H1 (cell line): ENCODE results near the gene EFCAB13. TPM values are rescaled to one million over a fixed set of nuclear protein-coding genes. Genes with fewer than 3 reads are reported as not detected.

ENCODE experiments used
- CTCF ChIA-PET: fragments of 300-600 bp; sonication (Branson Sonifier 250); formaldehyde crosslinking; loops from one replicate; lab custom pipeline; 2021; ENCODE audit not compliant: partially characterized antibody; lab: Charles Lee
- POLR2A ChIA-PET: fragments of 300-600 bp; sonication (Branson Sonifier 250); formaldehyde crosslinking; loops from one replicate; lab custom pipeline; 2021; ENCODE audit warnings: inconsistent platforms; ENCODE audit not compliant: partially characterized antibody; lab: Charles Lee
- DNase-seq, 2 experiments: peaks; one replicate each; pipeline versions ENCODE4 v3.0.0 to v3.0.0-alpha.2; 2010 to 2022; ENCODE audit warnings: low spot score in 2 of 2, low read depth in 1 of 2, mixed read lengths in 1 of 2
- FAIRE-seq: peaks from 2 replicates; lab custom pipeline; 2011; peaks lifted over from hg19 to GRCh38; lab: Jason Lieb, UNC
- H2AFZ ChIP-seq: 2 replicates; pipeline ENCODE4 v1.8.1; 2012; ENCODE audit warnings: low read length, inconsistent platforms
- H2AK5ac ChIP-seq: 2 replicates; pipeline ENCODE4 v1.6.1; 2013; ENCODE audit warnings: low read depth, low read length
- H2BK120ac ChIP-seq: replicated peaks from 2 replicates; pipeline ENCODE3; 2013; ENCODE audit warnings: low read depth, low read length, inconsistent platforms
- H2BK12ac ChIP-seq: 2 replicates; pipeline ENCODE4 v1.6.1; 2013; ENCODE audit warnings: low read depth, low read length
- H2BK15ac ChIP-seq: 2 replicates; pipeline ENCODE4 v1.6.1; 2013; ENCODE audit warnings: low read length
- H2BK20ac ChIP-seq: 2 replicates; pipeline ENCODE4 v1.6.1; 2013; ENCODE audit warnings: low read length
- H2BK5ac ChIP-seq: 2 replicates; pipeline ENCODE4 v1.6.1; 2013; ENCODE audit warnings: low read depth, low read length
- H3K14ac ChIP-seq: 2 replicates; pipeline ENCODE4 v1.6.1; 2013; ENCODE audit warnings: inconsistent platforms; ENCODE audit not compliant: insufficient read length
- H3K18ac ChIP-seq: 2 replicates; pipeline ENCODE4 v1.6.1; 2013; ENCODE audit warnings: low read length; ENCODE audit errors: extremely low read depth
- H3K23ac ChIP-seq: 2 replicates; pipeline ENCODE4 v1.6.1; 2013; ENCODE audit warnings: inconsistent platforms; ENCODE audit not compliant: insufficient read length
- H3K23me2 ChIP-seq: 2 replicates; pipeline ENCODE4 v1.6.1; 2013; ENCODE audit warnings: low read depth, low read length
- H3K27ac ChIP-seq: 2 replicates; pipeline ENCODE4 v1.6.1; 2011; ENCODE audit warnings: low read depth, low read length, inconsistent platforms
- H3K27me3 ChIP-seq, 4 experiments: replicated peaks in 1 of 4; 1 replicate in 1 of 4; 2 replicates in 3 of 4; pipeline versions ENCODE4 v1.6.1 to v1.8.1; 2011 to 2013; ENCODE audit warnings: low read length in 3 of 4, mild to moderate bottlenecking in 3 of 4, inconsistent platforms in 2 of 4, mixed read lengths in 2 of 4, moderate library complexity in 1 of 4; ENCODE audit not compliant: control insufficient read depth in 3 of 4, insufficient read depth in 3 of 4; ENCODE audit errors: extremely low read depth in 1 of 4
- H3K36me3 ChIP-seq, 4 experiments: 2 replicates each; pipeline versions ENCODE4 v1.6.1 to v1.8.1; 2011 to 2013; ENCODE audit warnings: mild to moderate bottlenecking in 4 of 4, low read length in 3 of 4, moderate library complexity in 2 of 4, control low read depth in 1 of 4, inconsistent platforms in 1 of 4; ENCODE audit not compliant: insufficient read depth in 4 of 4, control insufficient read depth in 2 of 4
- H3K4ac ChIP-seq: replicated peaks from 2 replicates; pipeline ENCODE3; 2013; ENCODE audit warnings: low read length, low read depth, mixed read lengths, inconsistent platforms; ENCODE audit not compliant: insufficient read length
- H3K4me1 ChIP-seq, 4 experiments: replicated peaks in 1 of 4; 1 replicate in 1 of 4; 2 replicates in 3 of 4; pipeline versions ENCODE4 v1.6.1 to v1.8.1; 2011 to 2013; ENCODE audit warnings: low read length in 3 of 4, inconsistent platforms in 2 of 4, mixed read lengths in 1 of 4; ENCODE audit not compliant: insufficient read depth in 4 of 4, control insufficient read depth in 3 of 4
- H3K4me2 ChIP-seq, 2 experiments: 2 replicates each; pipeline versions ENCODE4 v1.6.1 to v1.8.1; 2011 to 2013; ENCODE audit warnings: low read depth in 2 of 2, low read length in 2 of 2, control low read depth in 1 of 2, inconsistent platforms in 1 of 2, mild to moderate bottlenecking in 1 of 2; ENCODE audit not compliant: insufficient read depth in 1 of 2
- H3K4me3 ChIP-seq, 4 experiments: fragments of 200-600, 300-600 bp in 1 of 4; sonication (generic), shearing (Covaris generic), sonication (Bioruptor Twin) in 1 of 4; 2 replicates each; pipeline versions ENCODE4 v1.5.1 to v1.8.1; 2011 to 2016; ENCODE audit warnings: low read length in 4 of 4, low read depth in 3 of 4, control low read depth in 2 of 4, inconsistent platforms in 2 of 4, mild to moderate bottlenecking in 2 of 4, mixed read lengths in 1 of 4, moderate library complexity in 1 of 4; ENCODE audit not compliant: insufficient read depth in 2 of 4; ENCODE audit errors: extremely low read depth in 1 of 4
- H3K56ac ChIP-seq: replicated peaks from 2 replicates; pipeline ENCODE3; 2013; ENCODE audit warnings: low read depth, mild to moderate bottlenecking, mixed read lengths, low read length, inconsistent platforms; ENCODE audit not compliant: insufficient read length
- H3K79me1 ChIP-seq: 2 replicates; pipeline ENCODE4 v1.6.1; 2013; ENCODE audit warnings: low read depth, low read length, control low read depth
- H3K79me2 ChIP-seq, 2 experiments: 2 replicates each; pipeline versions ENCODE4 v1.6.1 to v1.8.1; 2012 to 2013; ENCODE audit warnings: low read length in 2 of 2, mild to moderate bottlenecking in 2 of 2, inconsistent platforms in 1 of 2; ENCODE audit not compliant: insufficient read depth in 2 of 2, control insufficient read depth in 1 of 2
- H3K9ac ChIP-seq, 4 experiments: replicated peaks in 1 of 4; 1 replicate in 1 of 4; 2 replicates in 3 of 4; pipeline versions ENCODE4 v1.6.1 to v1.8.1; 2011 to 2013; ENCODE audit warnings: low read depth in 3 of 4, low read length in 3 of 4, control low read depth in 2 of 4, mild to moderate bottlenecking in 2 of 4, moderate library complexity in 2 of 4, inconsistent platforms in 1 of 4; ENCODE audit errors: extremely low read depth in 1 of 4
- H3K9me3 ChIP-seq, 2 experiments: 2 replicates each; pipeline versions ENCODE4 v1.6.1 to v1.8.1; 2012 to 2013; ENCODE audit warnings: mild to moderate bottlenecking in 2 of 2, moderate library complexity in 2 of 2, control low read depth in 1 of 2, inconsistent platforms in 1 of 2, low read depth in 1 of 2, low read length in 1 of 2, mixed read lengths in 1 of 2; ENCODE audit not compliant: insufficient read depth in 2 of 2
- H4K20me1 ChIP-seq, 2 experiments: replicated peaks in 1 of 2; 2 replicates each; pipeline versions ENCODE3 to v1.8.1; 2011 to 2013; ENCODE audit warnings: inconsistent platforms in 2 of 2, low read length in 2 of 2, mild to moderate bottlenecking in 1 of 2; ENCODE audit not compliant: insufficient read depth in 2 of 2, control insufficient read depth in 1 of 2
- H4K5ac ChIP-seq: 2 replicates; pipeline ENCODE4 v1.6.1; 2013; ENCODE audit warnings: low read length, low read depth, mixed read lengths, inconsistent platforms; ENCODE audit not compliant: insufficient read length
- H4K8ac ChIP-seq: 2 replicates; pipeline ENCODE4 v1.8.0; 2013; ENCODE audit warnings: mild to moderate bottlenecking, moderate library complexity, low read length, inconsistent platforms; ENCODE audit not compliant: insufficient read depth; ENCODE audit errors: extremely low read depth
- H4K91ac ChIP-seq: replicated peaks from 2 replicates; pipeline ENCODE3; 2013; ENCODE audit warnings: low read length, mixed read lengths, inconsistent platforms; ENCODE audit not compliant: insufficient read length
- FOSL1 ChIP-seq: IDR thresholded peaks from 2 replicates; pipeline ENCODE4 v1.6.1; 2011; ENCODE audit warnings: mild to moderate bottlenecking, low read depth, low read length, moderate library complexity; ENCODE audit not compliant: insufficient read depth
- POU5F1 ChIP-seq: IDR thresholded peaks from 2 replicates; pipeline ENCODE4 v1.6.1; 2011; ENCODE audit warnings: low read depth, mild to moderate bottlenecking, low read length, moderate library complexity
- RBBP5 ChIP-seq: IDR thresholded peaks from 2 replicates; pipeline ENCODE4 v1.7.1; 2012; ENCODE audit warnings: low read depth, mild to moderate bottlenecking, inconsistent platforms, low read length, moderate library complexity, borderline replicate concordance
- WGBS, 2 experiments: shearing (Covaris generic) in 1 of 2; methylation state at CpG; one replicate each; pipeline versions ENCODE4 v1.1.6 to v1.1.7; 2013 to 2015; ENCODE audit warnings: low lambda C conversion rate in 2 of 2, mixed read lengths in 2 of 2, inconsistent platforms in 1 of 2, low coverage in 1 of 2, missing lambda C conversion rate in 1 of 2; ENCODE audit not compliant: insufficient replicate concordance in 2 of 2, insufficient coverage in 1 of 2, insufficient read length in 1 of 2; ENCODE audit errors: extremely low coverage in 1 of 2, missing lambda C conversion rate in 1 of 2; 5-methylcytosine and 5-hydroxymethylcytosine counted together
- polyA plus RNA-seq, 7 experiments: library from polyadenylated mRNA; depleted of rRNA in 3 of 7; stranded (reverse) in 5 of 7; unstranded in 2 of 7; fragments of >200 nt in 5 of 7; fragments of 200-250 nt in 2 of 7; gene quantifications; 1 replicate in 5 of 7; 2 replicates in 1 of 7; 4 replicates in 1 of 7; pipeline versions ENCODE4 v1.2.1 to v1.2.3, GENCODE V29; 2011 to 2013; ENCODE audit warnings: missing spikeins in 2 of 7, mixed read lengths in 2 of 7
- total RNA-seq: library from RNA; stranded (reverse); fragmentation: NEBNext Ultra II Directional; extraction: Animal tissue kit (Norgen Biotek cat#: 25700); gene quantifications from 2 replicates; pipeline ENCODE4 v1.2.1, GENCODE V29; 2021
- TF ChIP-seq, protein P1 (sequence below), 3 experiments: IDR thresholded peaks; 1 replicate in 2 of 3; 2 replicates in 1 of 3; pipeline versions ENCODE4 v1.5.1 to v1.6.1; 2011; ENCODE audit warnings: low read length in 3 of 3, mild to moderate bottlenecking in 3 of 3, inconsistent platforms in 2 of 3, low read depth in 1 of 3, moderate library complexity in 1 of 3; ENCODE audit not compliant: insufficient read depth in 1 of 3; ENCODE audit errors: control extremely low read depth in 1 of 3

EFCAB13 gene
- total and polyA plus RNA-seq, 2 of the 8 experiments (the other 6 are each of a cell fraction or from before 2014, with no cell fraction given) = 0.12 to 2.0 TPM

DNA sequence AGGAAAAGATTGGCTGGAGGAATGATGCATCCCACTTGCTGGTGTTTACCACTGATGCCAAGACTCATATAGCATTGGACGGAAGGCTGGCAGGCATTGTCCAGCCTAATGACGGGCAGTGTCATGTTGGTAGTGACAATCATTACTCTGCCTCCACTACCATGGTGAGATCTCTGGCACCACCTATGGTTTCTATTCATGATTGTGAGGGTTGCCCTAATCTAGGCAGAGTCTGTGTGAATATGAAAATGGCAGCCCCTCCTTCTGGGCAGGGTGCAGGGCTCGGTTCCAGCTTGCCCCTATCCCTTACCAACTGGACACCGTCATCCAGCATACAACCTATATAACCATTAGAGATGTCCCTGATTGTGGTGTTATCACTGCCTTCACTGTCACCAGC, 36.7 kb upstream of the EFCAB13 start:
- Histone ChIP-seq H3K4ac (no peak overlapping the region), H4K8ac (no peak overlapping the region), H4K20me1 (no peaks in the 10 kb centered on the region), H4K91ac (no peak overlapping the region), H4K5ac (no peak overlapping the region), H3K79me1 (0 out of 2 replicates have a peak, but pooled peaks cover 2% of the 10 kb centered on the region), H3K4me2 (no peak overlapping the region), H3K27me3 (peaks cover 0 to 2% (median 0%) of the 10 kb centered on the region in 4 experiments; a peak in 1 of 7 replicates), H3K14ac (no peak overlapping the region), H2BK12ac (no peak overlapping the region), H3K27ac (no peak overlapping the region), H3K23ac (no peak overlapping the region), H2BK5ac (no peak overlapping the region), H3K79me2 (no peaks in the 10 kb centered on the region), H3K56ac (no peak overlapping the region), H3K4me3 (no peak overlapping the region), H2AFZ (no peak overlapping the region), H3K9ac (no peak overlapping the region), H3K23me2 (no peaks in the 10 kb centered on the region), H3K36me3 (no peaks in the 10 kb centered on the region), H2BK20ac (no peak overlapping the region), H3K9me3 (no peaks in the 10 kb centered on the region), H2AK5ac (no peak overlapping the region), H3K4me1 (no peaks in the 10 kb centered on the region; a peak in 1 of 7 replicates), H2BK120ac (no peak overlapping the region), H3K18ac (no peak overlapping the region), H2BK15ac (no peak overlapping the region)
- FAIRE-seq (no peak), DNase-seq (no peak)
- POLR2A ChIA-PET = no interaction called here
- CTCF ChIA-PET = interaction anchor here (1.1 to 1.3 kb wide), 2 partner anchors 23 to 58 kb away, joined by 3 read pairs; no protein-coding TSS in a partner anchor
- 89% methylated on average over 4 of the region's 4 CpGs; no CpG with 5 or more reads in 1 of the 2 experiments for WGBS, 2 experiments
- no peak for TF ChIP-seq RBBP5
- TF ChIP-seq FOSL1 = no peak
- no peak for TF ChIP-seq POU5F1
- TF ChIP-seq, protein P1, sequence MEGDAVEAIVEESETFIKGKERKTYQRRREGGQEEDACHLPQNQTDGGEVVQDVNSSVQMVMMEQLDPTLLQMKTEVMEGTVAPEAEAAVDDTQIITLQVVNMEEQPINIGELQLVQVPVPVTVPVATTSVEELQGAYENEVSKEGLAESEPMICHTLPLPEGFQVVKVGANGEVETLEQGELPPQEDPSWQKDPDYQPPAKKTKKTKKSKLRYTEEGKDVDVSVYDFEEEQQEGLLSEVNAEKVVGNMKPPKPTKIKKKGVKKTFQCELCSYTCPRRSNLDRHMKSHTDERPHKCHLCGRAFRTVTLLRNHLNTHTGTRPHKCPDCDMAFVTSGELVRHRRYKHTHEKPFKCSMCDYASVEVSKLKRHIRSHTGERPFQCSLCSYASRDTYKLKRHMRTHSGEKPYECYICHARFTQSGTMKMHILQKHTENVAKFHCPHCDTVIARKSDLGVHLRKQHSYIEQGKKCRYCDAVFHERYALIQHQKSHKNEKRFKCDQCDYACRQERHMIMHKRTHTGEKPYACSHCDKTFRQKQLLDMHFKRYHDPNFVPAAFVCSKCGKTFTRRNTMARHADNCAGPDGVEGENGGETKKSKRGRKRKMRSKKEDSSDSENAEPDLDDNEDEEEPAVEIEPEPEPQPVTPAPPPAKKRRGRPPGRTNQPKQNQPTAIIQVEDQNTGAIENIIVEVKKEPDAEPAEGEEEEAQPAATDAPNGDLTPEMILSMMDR (IDR thresholded peaks at IDR 0.05; ENCODE audit: control extremely low read depth in 1 of 3, insufficient read depth in 1 of 3, low read depth in 1 of 3, low read length in 3 of 3) = no peak
